Ectodermal cell (in vitro differentiated cells): ENCODE measurements around the gene ZNF184.
"Not testable (repeated sequence)": the region's sequence is repeated elsewhere in the genome, so short reads cannot be mapped to it uniquely, and the experiment has no call there.

Experiments
- H3K27ac ChIP-seq: 2 replicates; pipeline ENCODE4 v1.7.0; 2013; ENCODE audit warnings: mild to moderate bottlenecking, low read depth, low read length; ENCODE audit not compliant: insufficient read depth, poor library complexity, severe bottlenecking
- H3K27me3 ChIP-seq: 2 replicates; pipeline ENCODE4 v1.7.0; 2013; ENCODE audit warnings: mild to moderate bottlenecking, low read length; ENCODE audit not compliant: insufficient read depth, control insufficient read depth, poor library complexity, severe bottlenecking
- H3K36me3 ChIP-seq: one replicate; pipeline ENCODE4 v1.7.0; 2013; ENCODE audit warnings: low read length; ENCODE audit not compliant: control insufficient read depth, insufficient read depth
- H3K4me1 ChIP-seq: one replicate; pipeline ENCODE4 v1.7.0; 2013; ENCODE audit warnings: low read length; ENCODE audit not compliant: control insufficient read depth, insufficient read depth
- H3K4me3 ChIP-seq: 2 replicates; pipeline ENCODE4 v1.7.0; 2013; ENCODE audit warnings: low read depth, low read length, control low read depth; ENCODE audit not compliant: insufficient read depth
- H3K9me3 ChIP-seq: 2 replicates; pipeline ENCODE4 v1.7.0; 2013; ENCODE audit warnings: mild to moderate bottlenecking, low read length, moderate library complexity; ENCODE audit not compliant: control insufficient read depth
- WGBS, 2 experiments: methylation state at CpG; one replicate each; pipeline ENCODE4 v1.1.7; 2013; ENCODE audit warnings: missing lambda C conversion rate in 2 of 2; 5-methylcytosine and 5-hydroxymethylcytosine counted together

ZNF184 gene

GRCh38 chr6:27424851-27425250, 48.1 kb downstream of the ZNF184 start:
- not testable (repeated sequence) for H3K27ac ChIP-seq, H3K27me3 ChIP-seq, H3K4me3 ChIP-seq, H3K36me3 ChIP-seq, H3K9me3 ChIP-seq, H3K4me1 ChIP-seq
- WGBS, 2 experiments: 92% methylated on average over 36 of the region's 36 CpGs

DNA sequence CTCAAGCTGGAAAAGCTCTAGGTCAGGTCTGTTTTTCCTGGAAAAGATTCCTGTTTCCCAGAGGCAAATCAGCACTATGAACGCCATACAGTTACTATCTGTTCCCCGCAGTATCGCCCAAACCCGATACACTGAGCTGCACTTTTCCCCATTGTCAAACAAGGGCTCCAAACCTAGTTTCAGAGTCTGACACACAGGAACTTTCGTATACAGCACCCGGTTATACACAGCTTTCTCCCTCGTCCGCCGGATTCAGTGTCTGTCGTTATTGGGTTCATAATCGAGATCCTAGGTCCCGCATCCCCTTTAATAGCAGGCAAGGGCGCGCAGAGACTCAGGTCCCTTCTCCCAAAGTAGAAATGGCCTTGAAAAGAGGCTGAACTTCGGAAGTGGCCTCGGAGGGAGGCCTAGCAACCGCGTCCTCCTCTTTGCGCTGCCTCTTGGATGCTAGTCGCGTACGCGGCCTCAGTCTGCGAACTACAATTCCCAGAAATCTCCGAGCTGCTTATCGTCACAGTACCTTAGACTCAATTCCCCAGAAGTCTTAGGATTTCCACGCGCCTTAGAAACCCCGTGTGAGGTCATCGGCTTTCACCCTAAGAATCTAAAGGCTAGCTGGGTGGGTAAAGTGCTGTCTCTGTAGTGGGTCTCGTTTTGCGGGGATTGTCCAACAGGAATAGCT, 50.1 kb downstream of the ZNF184 start:
- no peak overlapping the region for H3K27ac ChIP-seq
- WGBS, 2 experiments: 93 to 95% methylated on average over 30 to 32 of the region's 32 CpGs
- no peaks in the 10 kb centered on the region for H3K9me3 ChIP-seq
- no peaks in the 10 kb centered on the region for H3K4me1 ChIP-seq
- H3K4me3 ChIP-seq: no peak overlapping the region
- no peaks in the 10 kb centered on the region for H3K36me3 ChIP-seq
- no peaks in the 10 kb centered on the region for H3K27me3 ChIP-seq

GRCh38 chr6:27419363-27419762, 53.5 kb downstream of the ZNF184 start:
- H3K9me3 ChIP-seq: no peaks in the 10 kb centered on the region
- no peaks in the 10 kb centered on the region for H3K4me1 ChIP-seq
- no peaks in the 10 kb centered on the region for H3K27me3 ChIP-seq
- no peak overlapping the region for H3K4me3 ChIP-seq
- no peak overlapping the region for H3K27ac ChIP-seq
- H3K36me3 ChIP-seq: no peaks in the 10 kb centered on the region

DNA sequence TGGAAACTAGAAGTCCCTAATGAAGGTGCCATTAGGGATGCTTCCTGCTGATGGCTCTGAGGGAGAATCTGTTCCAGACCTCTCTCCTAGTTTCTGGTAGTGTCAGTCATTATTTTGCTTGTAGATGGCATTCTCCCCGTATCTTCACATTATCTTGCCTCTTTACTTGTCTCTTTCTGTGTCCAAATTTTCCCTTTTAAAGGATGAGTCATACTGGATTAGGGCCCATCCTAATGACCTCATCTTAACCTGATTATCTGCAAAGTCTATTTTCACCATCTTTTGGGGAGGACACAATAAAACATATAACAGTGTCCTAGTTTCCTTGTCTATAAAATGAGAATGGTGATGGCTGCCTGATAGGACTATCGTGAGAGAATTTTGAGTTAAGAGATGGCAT, 57.0 kb downstream of the ZNF184 start:
- Histone ChIP-seq H3K4me3 (no peak overlapping the region), H3K27me3 (no peaks in the 10 kb centered on the region), H3K9me3 (no peaks in the 10 kb centered on the region), H3K27ac (no peak overlapping the region), H3K36me3 (no peaks in the 10 kb centered on the region), H3K4me1 (no peaks in the 10 kb centered on the region)
- WGBS, 2 experiments: 82 to 86% methylated on average over 1 to 2 of the region's 2 CpGs

- Histone ChIP-seq H3K4me3 (no peak overlapping the region), H3K27me3 (no peaks in the 10 kb centered on the region), H3K27ac (no peak overlapping the region), H3K9me3 (no peaks in the 10 kb centered on the region), H3K36me3 (no peaks in the 10 kb centered on the region), H3K4me1 (no peaks in the 10 kb centered on the region)
- 100% methylated on average over 1 of the region's 1 CpG; no CpG with 5 or more reads in 1 of the 2 experiments for WGBS, 2 experiments
Measured at GRCh38 chr6:27414996-27415395, 57.9 kb downstream of the ZNF184 start.

DNA sequence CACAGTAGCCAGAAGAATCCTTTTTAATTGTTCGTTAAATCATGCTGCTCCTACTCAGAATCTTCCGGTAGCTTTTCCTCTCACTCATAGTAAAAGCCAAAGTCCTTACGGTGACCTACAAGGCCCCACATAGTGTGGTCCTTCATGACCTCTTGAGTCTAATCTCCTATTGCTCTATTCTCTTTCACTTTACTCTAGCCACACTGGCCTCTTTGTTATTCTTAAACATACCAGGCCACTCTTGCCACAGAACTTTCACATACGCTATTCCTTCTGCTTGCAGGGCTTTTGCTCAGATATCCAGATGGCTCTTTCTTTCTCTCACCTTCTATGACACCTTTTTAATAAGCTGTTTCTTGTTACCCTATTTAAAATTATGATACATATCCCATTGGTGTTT, 58.6 kb downstream of the ZNF184 start:
- 92 to 94% methylated on average over 4 of the region's 4 CpGs for WGBS, 2 experiments
- Histone ChIP-seq H3K27me3 (no peaks in the 10 kb centered on the region), H3K27ac (no peak overlapping the region), H3K9me3 (no peaks in the 10 kb centered on the region), H3K36me3 (no peaks in the 10 kb centered on the region), H3K4me3 (no peak overlapping the region), H3K4me1 (no peaks in the 10 kb centered on the region)

- no peak overlapping the region for H3K27ac ChIP-seq
- peaks cover 4% of the 10 kb centered on the region for H3K9me3 ChIP-seq
- no peaks in the 10 kb centered on the region for H3K27me3 ChIP-seq
- H3K4me3 ChIP-seq: no peak overlapping the region
- 88 to 89% methylated on average over 6 to 8 of the region's 8 CpGs for WGBS, 2 experiments
- no peaks in the 10 kb centered on the region for H3K36me3 ChIP-seq
- H3K4me1 ChIP-seq: no peaks in the 10 kb centered on the region
Measured at GRCh38 chr6:27407153-27407814, 65.6 kb downstream of the ZNF184 start.

DNA sequence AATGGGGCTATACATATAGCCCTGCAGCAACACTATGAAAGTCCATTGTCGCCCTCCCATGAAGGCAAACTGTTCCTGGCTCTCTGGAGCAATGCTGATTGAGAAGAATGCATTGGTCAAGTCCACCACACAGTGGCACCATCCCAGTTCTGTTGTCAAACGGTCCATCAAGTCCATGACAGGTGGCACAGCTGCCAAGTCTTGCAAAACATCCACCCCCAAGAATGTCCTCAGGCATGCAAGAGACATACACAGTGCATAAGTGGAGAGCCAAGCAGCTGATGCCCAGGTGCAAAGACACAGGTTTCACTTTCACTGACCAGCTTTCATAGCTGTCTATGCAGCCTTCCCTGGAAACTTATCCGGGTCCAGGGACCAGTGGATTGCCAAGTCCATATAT, 66.8 kb downstream of the ZNF184 start:
- peaks cover 2% of the 10 kb centered on the region for H3K36me3 ChIP-seq
- no peak overlapping the region for H3K27ac ChIP-seq
- no peaks in the 10 kb centered on the region for H3K27me3 ChIP-seq
- 88 to 93% methylated on average over 3 of the region's 3 CpGs for WGBS, 2 experiments
- no peaks in the 10 kb centered on the region for H3K4me1 ChIP-seq
- H3K4me3 ChIP-seq: no peak overlapping the region
- peaks cover 7% of the 10 kb centered on the region for H3K9me3 ChIP-seq

GRCh38 chr6:27400877-27401642, 71.8 kb downstream of the ZNF184 start:
- Histone ChIP-seq H3K4me3 (no peak overlapping the region), H3K9me3 (peaks cover 9% of the 10 kb centered on the region)

More at GRCh38 chr6:27400877-27401642, 71.8 kb downstream of the ZNF184 start:
- Histone ChIP-seq H3K36me3 (peaks cover 31% of the 10 kb centered on the region), H3K27me3 (no peaks in the 10 kb centered on the region), H3K4me1 (no peaks in the 10 kb centered on the region), H3K27ac (no peak overlapping the region)
- WGBS, 2 experiments: 96% methylated on average over 15 to 16 of the region's 16 CpGs
